Astrocyte of the spinal cord (primary cell): ENCODE data around the gene ELOVL3.
"Not testable (repeated sequence)": the region's sequence is repeated elsewhere in the genome, so short reads cannot be mapped to it uniquely, and the experiment has no call there.

Experiments
- DNase-seq: peaks from one replicate; pipeline ENCODE4 v3.0.0; 2011; ENCODE audit warnings: low read depth, low spot score
- H3K4me3 ChIP-seq: 2 replicates; pipeline ENCODE4 v1.5.1; 2011; ENCODE audit warnings: low read depth, mild to moderate bottlenecking, low read length, moderate library complexity
- CTCF ChIP-seq: IDR thresholded peaks from 2 replicates; pipeline ENCODE4 v1.5.1; 2012; ENCODE audit warnings: low read depth, mild to moderate bottlenecking, low read length, inconsistent platforms
- in situ Hi-C: cut with HindIII; loops from 2 replicates; pipeline ENCODE4 v1.10.0; 2017; ENCODE audit warnings: low sequenced_read_pairs

ELOVL3 gene

GRCh38 chr10:102225646-102226541 is at the start of gene ELOVL3:
TSS of gene ELOVL3 (plus strand) at chr10:102226299. CDS start at chr10:102226549, 250 bp downstream.
- DNase-seq, result peak; percentile 95

GRCh38 chr10:102184606-102185005 is 41.5 kb upstream of the ELOVL3 start:
- TF ChIP-seq CTCF, result no peak
- in situ Hi-C loops, result no loop called here
- no peak overlapping the region for H3K4me3 ChIP-seq
- DNase-seq, result no peak

More at GRCh38 chr10:102225646-102226541, at the start of gene ELOVL3:
- H3K4me3 ChIP-seq, result no peak within 1 kb of the TSS
- in situ Hi-C loops, result no loop called here
- no peak for TF ChIP-seq CTCF

GRCh38 chr10:102185272-102185671 is 40.8 kb upstream of the ELOVL3 start:
- no peak for TF ChIP-seq CTCF
- in situ Hi-C loops, result no loop called here
- no peak overlapping the region for H3K4me3 ChIP-seq
- DNase-seq, result no peak

GRCh38 chr10:102185811-102186527 is 40.1 kb upstream of the ELOVL3 start:
- H3K4me3 ChIP-seq, result no peak overlapping the region
- in situ Hi-C loops, result no loop called here
- no peak for TF ChIP-seq CTCF
- no peak for DNase-seq

- no peak for TF ChIP-seq CTCF
- DNase-seq, result no peak
- in situ Hi-C loops, result no loop called here
- H3K4me3 ChIP-seq, result no peak overlapping the region
These were observed 37.7 kb upstream of the ELOVL3 start for GRCh38 chr10:102188298-102188940.

GRCh38 chr10:102188941-102189898 is 36.9 kb upstream of the ELOVL3 start:
- DNase-seq, in situ Hi-C loops, H3K4me3 ChIP-seq: not testable (repeated sequence)
